GM12874 (cell line): ENCODE measurements around the gene NARF.

ENCODE experiments used
- TF ChIP-seq, protein P1 (sequence below): IDR thresholded peaks from 2 replicates; pipeline ENCODE4 v1.5.1; 2011; ENCODE audit warnings: low read depth, mild to moderate bottlenecking, control low read depth, low read length, moderate library complexity; ENCODE audit not compliant: insufficient read depth

Gene NARF

GRCh38 chr17:82503728-82504308, 45.3 kb downstream of the NARF start:
- TF ChIP-seq, protein P1, sequence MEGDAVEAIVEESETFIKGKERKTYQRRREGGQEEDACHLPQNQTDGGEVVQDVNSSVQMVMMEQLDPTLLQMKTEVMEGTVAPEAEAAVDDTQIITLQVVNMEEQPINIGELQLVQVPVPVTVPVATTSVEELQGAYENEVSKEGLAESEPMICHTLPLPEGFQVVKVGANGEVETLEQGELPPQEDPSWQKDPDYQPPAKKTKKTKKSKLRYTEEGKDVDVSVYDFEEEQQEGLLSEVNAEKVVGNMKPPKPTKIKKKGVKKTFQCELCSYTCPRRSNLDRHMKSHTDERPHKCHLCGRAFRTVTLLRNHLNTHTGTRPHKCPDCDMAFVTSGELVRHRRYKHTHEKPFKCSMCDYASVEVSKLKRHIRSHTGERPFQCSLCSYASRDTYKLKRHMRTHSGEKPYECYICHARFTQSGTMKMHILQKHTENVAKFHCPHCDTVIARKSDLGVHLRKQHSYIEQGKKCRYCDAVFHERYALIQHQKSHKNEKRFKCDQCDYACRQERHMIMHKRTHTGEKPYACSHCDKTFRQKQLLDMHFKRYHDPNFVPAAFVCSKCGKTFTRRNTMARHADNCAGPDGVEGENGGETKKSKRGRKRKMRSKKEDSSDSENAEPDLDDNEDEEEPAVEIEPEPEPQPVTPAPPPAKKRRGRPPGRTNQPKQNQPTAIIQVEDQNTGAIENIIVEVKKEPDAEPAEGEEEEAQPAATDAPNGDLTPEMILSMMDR = no peak

DNA sequence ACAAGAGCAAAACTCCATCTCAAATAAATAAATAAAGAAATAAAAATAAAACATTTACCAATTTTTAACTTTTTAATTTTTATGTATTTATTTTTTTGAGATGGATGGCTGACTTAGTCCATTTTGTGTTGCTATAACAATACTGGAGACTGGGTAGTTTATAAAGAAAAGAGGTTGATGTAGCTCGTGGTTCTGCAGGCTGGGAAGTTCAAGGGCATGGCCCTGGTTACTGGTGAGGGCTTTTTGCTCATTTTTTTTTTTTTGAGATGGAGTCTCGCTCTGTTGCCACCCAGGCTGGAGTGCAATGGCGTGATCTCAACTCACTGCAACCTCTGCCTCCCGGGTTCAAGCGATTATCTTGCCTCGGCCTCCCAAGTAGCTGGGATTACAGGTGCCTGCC, 46.8 kb downstream of the NARF start:
- TF ChIP-seq, protein P1 = no peak

DNA sequence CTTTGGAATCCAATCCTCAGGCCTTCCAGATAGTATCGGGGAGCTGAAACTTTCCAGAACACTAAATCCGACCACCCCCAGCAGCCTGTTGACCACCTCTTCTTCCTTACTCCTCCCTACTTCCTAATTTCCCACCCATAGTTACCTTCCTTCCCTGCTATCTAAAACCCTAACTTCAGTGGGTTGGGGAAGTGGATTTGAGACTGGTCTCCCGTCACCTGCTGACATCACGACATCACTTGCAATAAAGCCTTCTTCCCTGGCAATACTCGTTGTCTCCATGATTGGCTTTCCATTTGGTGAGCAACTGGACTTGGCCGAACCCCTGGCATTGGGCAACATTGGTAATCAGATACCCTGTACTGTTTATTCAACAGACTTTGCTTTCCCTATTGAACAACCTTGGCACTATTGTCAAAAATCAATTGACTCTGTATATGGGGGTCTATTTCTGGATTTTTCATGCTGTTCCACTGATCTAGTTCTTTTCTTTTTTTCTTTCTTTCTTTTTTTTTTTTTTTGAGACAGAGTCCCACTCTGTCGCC, 49.2 kb downstream of the NARF start:
- TF ChIP-seq, protein P1 = no peak

DNA sequence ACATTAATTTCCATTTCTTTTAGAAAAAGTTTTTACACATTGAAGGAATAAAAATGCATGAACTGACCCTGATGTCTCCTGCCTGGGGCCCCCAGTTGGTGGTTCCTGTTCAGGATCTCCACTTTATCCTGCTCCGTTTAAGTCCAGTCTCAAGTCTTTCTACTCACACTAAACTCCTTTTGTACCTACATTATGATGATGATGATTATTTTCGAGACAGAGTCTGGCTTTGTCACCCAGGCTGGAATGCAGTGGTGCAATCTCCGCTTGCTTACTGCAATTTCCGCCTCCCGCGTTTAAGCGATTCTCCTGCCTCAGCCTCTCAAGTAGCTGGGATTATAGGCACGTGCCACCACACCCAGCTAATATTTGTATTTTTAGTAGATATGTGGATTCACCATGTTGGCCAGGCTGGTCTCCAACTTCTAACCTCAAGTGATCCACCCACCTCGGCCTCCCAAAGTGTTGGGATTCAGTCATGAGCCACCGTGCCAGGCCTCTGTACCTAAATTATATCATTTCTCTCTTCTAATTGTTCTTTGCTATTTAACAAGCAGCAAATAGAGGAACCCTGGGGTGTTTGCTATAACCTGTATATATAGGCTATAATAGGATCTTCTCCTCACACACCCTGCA, 58.8 kb downstream of the NARF start:
- TF ChIP-seq, protein P1 = no peak

GRCh38 chr17:82518826-82519810, 60.6 kb downstream of the NARF start, which contains the start of gene FOXK2:
Gene FOXK2 (plus strand): TSS chr17:82519732. CDS start chr17:82519889, 157 bp downstream.
- TF ChIP-seq, protein P1 = no peak

DNA sequence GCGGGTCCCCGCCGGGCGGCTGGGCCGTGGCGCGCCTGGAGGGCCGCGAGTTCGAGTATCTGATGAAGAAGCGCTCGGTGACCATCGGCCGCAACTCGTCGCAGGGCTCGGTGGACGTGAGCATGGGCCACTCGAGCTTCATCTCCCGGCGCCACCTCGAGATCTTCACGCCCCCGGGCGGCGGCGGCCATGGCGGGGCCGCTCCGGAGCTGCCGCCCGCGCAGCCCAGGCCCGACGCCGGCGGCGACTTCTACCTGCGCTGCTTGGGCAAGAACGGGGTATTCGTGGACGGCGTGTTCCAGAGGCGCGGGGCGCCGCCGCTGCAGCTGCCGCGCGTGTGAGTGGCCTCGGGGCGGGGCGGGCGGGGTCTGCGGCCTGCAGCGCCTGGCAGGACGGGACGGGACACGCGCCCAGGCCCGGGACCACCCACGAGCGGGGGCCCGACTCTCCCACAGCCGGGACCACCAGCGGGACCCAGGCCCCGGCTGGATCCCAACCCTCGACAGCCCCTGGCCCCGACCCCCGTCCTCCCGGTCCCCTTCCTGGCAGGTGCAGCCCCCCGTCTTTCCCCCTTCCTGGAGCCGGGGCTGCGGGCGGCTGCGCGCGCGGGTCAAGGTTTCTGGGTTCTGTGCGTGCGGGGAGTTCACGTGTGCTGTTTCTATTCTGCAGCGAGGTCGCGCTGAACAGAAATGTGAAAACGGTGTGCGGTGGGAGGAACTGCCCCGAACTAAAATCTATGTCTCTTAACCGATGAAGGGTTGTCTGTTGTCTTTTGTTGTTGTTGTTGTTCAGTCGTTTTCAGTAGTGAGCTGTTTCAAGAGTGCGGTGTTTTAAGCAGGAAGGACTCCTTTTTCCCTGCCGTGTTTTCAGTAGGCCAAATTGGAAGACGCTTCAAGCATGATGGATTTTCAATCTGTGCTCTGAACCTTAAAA, 61.7 kb downstream of the NARF start:
- TF ChIP-seq, protein P1 = no peak
